GM19099 (cell line): Measurements from ENCODE around the gene IFIT3.

Experiments used
- POLR2A ChIP-seq: IDR thresholded peaks from 3 replicates; pipeline ENCODE4 v1.6.1; 2011; ENCODE audit warnings: low read depth; ENCODE audit not compliant: insufficient read length; ENCODE audit errors: extremely low read depth

IFIT3 gene

DNA sequence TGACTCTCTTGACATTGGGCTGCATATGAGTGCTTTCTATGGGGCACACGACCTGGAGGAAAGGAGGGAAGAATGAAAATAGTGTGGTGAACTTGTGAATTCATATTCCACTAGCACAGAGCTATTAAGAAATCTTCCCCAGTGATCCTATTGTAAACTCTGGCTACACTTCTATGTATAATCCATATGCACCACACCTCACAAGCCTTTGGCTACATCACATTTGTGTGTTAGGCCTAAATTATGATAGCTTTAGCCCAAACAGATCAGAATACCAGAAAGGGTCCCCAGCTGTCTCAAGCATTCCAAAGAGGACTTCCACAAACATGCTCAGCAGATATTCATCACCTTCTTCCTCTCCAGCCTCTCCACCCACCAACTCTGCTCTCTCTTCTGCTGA is 40.3 kb downstream of the IFIT3 start:
- no peak for TF ChIP-seq POLR2A

DNA sequence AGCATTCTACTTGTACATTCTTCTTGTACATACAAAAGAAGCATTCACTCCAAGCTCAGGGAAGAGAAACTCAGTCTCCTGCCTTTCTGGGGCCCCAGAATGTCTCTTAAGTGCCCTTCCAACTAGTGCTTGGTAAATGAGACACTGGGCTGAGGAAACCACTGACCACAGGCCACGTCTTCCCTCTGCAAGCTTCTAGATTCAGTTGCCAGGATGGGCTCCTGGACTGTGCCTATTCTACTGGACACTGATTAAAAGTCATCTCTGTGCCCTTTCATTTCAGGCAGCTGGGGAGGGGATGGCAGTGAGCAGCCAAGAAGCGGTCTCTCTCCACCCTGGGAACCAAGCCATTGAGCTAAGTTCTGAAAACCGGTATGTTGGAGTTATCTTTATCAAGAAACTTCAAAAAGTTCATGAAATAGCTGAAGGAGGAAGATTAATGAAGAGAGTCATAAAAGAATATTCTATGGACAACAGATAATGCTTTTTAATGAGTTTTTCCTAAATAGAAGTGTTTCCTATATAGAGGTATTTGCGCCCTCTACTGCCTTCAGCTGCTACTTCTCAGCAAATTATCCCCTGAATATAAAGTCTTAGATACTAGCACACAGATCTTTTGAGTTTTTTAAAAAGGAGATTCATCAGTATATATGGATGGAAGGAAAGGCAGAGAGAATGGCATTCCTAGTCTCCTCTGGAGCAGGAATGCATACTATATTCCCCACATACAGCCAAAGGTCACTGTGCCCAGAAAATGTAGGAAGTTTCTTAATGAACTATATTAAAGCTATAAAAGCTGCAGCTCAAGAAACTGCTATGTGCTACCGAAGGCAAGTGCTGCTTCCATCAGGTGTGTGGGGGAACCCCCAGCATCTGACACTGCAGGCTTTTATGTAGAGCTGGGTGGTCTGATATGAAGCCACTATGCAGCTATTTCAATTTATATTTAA is 41.6 kb downstream of the IFIT3 start:
- TF ChIP-seq POLR2A = no peak

DNA sequence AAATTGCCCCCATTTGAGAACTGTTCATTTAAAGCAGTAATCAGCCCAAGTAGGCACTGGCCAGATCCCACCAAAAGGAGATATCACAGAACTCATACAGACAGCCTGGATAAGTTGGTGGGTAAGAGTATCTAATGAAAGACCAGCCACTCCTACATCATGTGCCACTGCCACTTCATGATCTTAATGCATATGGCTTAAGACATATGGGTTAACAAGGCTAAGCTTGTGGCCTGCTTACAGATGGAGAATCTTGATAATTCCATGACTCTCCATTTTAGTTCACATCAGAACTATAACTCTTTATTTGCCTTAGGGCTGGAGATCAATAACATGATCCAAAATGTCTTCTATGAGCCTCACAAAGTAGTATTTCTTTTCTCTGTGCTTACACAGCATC is 43.3 kb downstream of the IFIT3 start:
- TF ChIP-seq POLR2A = no peak

DNA sequence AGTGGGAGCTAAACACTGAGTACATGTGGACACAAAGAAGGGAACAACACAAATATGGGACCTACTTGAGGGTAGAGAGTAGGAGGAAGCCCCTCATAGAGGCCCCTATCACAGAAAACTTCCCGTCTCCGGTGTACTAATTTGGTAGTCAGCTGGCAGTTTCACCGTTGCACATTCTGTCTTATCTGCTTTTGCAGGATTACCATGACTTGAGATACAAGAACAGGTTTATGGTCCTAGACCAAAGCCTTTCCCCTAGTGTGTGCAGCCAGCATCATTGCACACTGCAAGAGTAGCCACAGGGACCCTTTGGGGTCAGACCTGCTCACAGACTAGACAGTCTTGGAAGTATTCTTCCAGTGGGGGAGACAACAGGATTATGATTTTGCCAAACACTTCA is 44.2 kb downstream of the IFIT3 start:
- TF ChIP-seq POLR2A = no peak

DNA sequence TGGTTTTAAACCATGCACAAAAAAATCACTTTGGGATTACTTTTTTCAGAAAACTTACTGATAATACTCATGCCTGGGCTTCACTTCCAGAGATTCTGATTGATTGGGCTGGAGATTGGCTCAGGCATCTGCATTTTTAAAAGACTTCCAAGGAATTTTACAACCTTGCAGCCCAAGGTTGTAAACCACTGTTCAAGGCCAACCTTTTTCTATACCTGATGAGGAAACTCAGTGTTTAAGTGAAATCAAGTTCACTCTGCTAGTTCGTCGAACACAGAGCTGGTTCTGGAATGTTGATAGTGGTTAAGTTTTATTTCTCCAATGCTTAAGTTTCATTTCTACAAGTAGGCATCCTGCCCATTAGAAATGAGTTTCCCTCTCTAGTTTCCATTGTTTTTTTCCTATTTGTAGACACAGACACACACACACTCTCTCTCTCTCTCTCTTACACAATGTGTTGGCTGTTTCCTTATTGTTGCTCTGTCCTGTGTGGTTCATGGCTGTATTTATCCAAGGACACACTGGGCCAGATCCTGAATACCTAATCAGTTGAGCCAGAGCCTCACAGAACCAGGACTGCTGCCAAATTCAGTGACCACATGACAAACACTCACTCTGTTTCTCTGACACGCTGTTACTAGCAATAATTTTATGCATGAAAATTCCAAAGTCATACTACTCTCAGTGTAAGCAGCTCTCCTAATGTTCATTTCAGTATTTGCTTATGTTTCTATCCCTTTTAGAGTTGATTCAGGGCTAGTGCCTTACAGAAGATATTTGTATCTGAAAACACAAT is 46.3 kb downstream of the IFIT3 start:
- no peak for TF ChIP-seq POLR2A

DNA sequence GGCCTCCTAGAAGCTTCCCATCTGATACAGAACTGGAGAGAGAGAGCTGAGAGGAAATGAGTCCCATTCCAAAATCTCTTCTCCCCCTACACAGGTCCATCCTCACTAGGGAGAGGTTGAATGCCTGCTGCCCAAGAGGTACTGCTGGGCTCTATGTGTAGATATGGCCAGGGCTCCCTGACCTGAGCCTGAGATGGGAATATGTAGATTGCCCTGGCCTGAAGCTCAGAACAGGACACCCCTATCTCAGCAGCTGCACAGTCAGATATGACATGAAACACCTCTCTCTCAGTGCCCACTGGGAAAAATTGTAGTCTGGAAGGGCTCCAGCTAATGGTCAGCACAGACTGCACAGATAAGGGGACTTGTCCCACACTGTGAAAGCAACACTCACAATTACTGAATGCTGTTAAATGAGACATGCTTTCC is 46.9 kb downstream of the IFIT3 start:
- no peak for TF ChIP-seq POLR2A

DNA sequence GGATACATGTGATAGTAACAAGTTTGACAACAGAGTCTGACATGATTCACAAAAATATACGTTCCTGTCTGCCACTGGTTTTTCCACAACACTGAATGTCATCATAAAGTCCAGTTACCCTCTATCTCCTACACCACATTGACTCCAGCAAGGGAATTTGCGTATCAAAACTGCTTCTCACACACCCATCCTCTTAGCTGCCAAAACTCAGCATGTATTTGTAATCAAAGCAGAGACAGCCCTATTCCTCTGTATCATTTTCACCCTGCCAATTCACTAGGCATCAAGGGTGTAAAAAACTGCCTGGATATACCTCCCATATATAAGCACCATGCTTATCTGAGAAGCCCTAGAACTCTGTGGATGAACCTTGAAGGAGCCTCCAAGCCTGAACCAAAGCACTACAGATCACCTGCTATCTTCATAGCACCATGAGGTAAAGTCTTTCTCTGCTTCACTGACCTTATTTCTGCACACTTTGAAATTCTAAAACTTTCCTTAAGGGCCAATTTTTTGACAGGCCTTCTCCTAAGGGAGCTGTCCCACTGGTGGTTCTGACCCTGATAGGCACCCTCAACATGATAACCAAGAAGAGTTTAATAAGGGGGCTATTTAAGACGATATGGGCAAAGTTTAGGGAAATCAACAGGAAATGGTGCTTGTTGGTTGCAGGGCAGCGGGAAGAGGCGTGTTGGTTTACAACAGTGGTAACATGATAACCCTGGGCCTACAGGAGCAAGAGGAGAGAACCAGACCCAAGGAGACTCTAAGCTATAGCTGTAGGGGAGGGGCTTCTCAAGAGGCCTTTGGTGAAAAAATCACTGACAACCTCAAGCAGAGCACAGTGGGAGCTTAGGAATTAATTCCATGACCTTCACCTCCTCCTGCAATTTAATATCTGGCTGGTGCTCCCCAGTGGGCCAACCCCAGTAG is 50.2 kb downstream of the IFIT3 start, which contains the start of gene IFIT1B:
Gene IFIT1B, plus strand, starts transcription at position 352 of the 933 bp plus-strand sequence. Its CDS starts 80 bp downstream, at position 432.
- TF ChIP-seq POLR2A = no peak

DNA sequence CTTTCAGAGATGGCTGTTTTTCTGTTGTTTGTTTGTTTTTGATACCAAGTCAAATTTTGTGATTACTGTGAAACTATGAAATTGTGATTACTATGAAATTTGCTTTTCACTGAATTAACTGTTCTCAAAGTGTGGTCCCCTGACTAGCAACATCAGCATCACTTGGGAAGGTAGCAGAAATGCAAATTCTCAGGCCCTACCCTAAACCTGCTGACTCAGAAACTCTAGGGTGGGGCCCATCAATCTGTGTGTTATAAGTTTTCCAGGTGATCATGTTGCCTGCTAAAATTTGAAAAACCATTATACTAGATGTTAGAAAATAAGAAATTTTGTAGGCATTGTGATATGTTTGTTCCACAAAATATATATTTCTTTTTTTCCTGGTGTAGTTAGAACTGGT is 51.3 kb downstream of the IFIT3 start:
- no peak for TF ChIP-seq POLR2A

DNA sequence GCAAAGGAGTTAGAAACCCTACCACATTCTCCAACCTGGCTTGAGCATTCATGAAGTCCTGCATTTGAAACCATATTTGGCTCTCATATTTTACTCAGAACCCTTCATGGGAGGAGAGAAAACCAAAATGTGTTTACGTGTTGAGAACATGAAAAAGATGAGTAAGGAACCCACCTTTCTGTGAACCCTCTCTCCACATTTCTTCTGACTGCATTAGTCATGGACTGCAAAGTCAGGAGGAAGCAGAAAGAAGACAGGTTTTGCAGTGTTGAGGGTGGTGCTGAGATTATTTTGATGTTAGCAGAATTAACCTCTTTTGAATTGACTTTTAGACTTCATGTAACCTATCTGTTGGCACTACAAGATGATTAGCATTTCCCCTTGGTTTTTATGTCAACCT is 55.0 kb downstream of the IFIT3 start:
- TF ChIP-seq POLR2A = no peak

DNA sequence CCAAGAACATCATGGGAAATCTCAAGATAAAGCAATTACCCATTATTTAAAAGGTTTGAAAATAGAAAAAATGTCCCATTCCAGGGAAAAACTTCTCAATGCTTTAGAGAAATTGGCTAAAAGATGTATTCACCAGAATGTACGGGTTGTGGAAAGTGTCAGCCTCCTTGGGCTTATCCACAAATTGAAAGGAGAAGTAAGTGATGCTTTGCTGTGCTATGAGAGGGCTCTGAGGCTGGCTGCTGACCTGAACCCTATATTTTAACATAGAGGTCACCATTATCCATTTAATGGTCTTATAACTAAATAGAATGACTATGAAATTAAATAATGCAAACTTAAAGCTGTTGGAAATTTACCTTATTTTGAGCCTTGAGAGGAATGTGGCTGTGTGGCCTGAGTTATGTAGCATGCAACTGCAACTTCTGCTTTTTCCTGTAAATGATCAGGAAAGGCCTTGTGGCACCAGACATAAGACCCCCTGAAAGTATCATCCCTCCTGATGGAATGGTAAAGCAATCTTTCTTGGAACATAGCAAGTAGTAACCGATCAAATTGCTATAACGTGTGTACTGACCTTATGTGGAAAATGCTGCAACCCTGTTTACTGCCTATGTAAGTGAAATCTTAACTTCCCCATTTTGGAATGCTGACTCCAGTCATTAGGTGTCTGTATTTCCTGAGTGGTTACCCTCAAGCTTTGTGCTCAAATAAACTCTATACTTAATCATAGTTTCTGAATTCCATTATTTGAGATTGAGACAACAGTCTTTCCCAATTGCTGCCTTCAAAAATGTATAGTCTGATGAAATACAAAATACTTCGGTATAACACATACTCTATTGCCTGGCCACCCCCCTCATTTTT is 56.9 kb downstream of the IFIT3 start:
- TF ChIP-seq POLR2A = no peak

DNA sequence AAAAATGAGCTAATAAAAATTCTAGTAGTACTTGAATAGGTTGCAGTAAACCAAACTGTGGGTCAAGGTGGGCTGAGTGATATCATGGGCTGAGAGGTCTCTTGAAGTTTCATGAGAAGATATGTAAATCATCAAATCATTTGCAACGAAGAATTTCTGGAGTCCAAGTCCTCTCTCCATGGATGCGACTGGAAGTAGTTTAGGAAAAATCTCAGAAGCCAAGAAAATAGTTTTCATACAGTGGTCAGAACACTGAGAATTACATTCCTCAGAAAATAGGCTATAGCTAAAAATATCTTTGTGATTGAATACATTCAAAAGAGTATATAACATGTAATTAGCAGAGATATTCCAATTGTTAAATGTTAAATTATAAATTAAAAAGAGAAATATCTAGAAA is 61.0 kb downstream of the IFIT3 start:
- no peak for TF ChIP-seq POLR2A

DNA sequence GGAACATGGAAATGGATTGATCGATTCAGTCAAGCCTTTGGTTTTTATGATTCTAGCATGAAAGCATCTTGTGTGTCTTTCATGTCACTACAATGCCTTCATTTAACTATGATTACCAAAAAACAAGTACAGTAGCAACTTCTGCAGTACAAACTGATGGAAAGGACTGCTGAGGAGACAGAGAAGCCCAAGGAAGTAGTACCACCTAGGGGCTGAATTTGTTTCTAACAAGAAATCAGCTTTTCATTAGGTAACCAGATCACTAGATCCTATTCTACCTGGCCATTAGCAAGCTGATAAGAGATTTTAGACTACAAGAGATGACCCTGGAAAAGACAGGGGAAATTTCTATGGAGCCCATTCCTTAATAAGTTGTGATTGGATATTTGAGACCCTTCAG is 61.5 kb downstream of the IFIT3 start:
- no peak for TF ChIP-seq POLR2A
